Small intestine (tissue), 7 donors: ENCODE results near the gene FLT3LG. TPM values are rescaled to one million over a fixed set of nuclear protein-coding genes. Genes with fewer than 3 reads are reported as not detected.

Experiments used
- DNase-seq, 2 donors: peaks; one replicate each; pipeline versions ENCODE4 v3.0.0 to v3.0.0-alpha.2; 2013
- FAIRE-seq: peaks from 2 replicates; lab custom pipeline; 2012; peaks lifted over from hg19 to GRCh38; lab: Jason Lieb, UNC
- H3K27ac ChIP-seq, 3 donors: one replicate each; pipeline ENCODE4 v1.5.1; 2013; ENCODE audit warnings: low read length in 2 of 3, mild to moderate bottlenecking in 2 of 3, control low read depth in 1 of 3, inconsistent platforms in 1 of 3, low read depth in 1 of 3, moderate library complexity in 1 of 3
- H3K27me3 ChIP-seq, 3 donors: one replicate each; pipeline ENCODE4 v1.6.1; 2013; ENCODE audit warnings: low read length in 3 of 3, inconsistent platforms in 1 of 3; ENCODE audit not compliant: control insufficient read depth in 3 of 3, insufficient read depth in 3 of 3
- H3K36me3 ChIP-seq, 3 donors: one replicate each; pipeline ENCODE4 v1.6.1; 2013; ENCODE audit warnings: low read length in 3 of 3, inconsistent platforms in 1 of 3, low read depth in 1 of 3, mild to moderate bottlenecking in 1 of 3, moderate library complexity in 1 of 3; ENCODE audit not compliant: control insufficient read depth in 3 of 3, insufficient read depth in 2 of 3
- H3K4me1 ChIP-seq, 3 donors: one replicate each; pipeline ENCODE4 v1.6.1; 2013; ENCODE audit warnings: low read length in 2 of 3, inconsistent platforms in 1 of 3, low read depth in 1 of 3, mild to moderate bottlenecking in 1 of 3, moderate library complexity in 1 of 3; ENCODE audit not compliant: control insufficient read depth in 3 of 3, insufficient read depth in 2 of 3
- H3K4me3 ChIP-seq, 3 donors: one replicate each; pipeline ENCODE4 v1.5.1; 2013; ENCODE audit warnings: low read length in 3 of 3, control low read depth in 1 of 3, inconsistent platforms in 1 of 3, low read depth in 1 of 3, mild to moderate bottlenecking in 1 of 3, moderate library complexity in 1 of 3
- H3K9me3 ChIP-seq, 2 donors: one replicate each; pipeline ENCODE4 v1.6.1; 2013; ENCODE audit warnings: low read depth in 1 of 2, low read length in 1 of 2; ENCODE audit not compliant: control insufficient read depth in 2 of 2, insufficient read depth in 1 of 2
- WGBS, 3 donors: extraction: QIAGEN DNeasy Blood & Tissue Kit; methylation state at CpG; one replicate each; pipeline ENCODE4 v1.1.7; 2013; 5-methylcytosine and 5-hydroxymethylcytosine counted together
- polyA plus RNA-seq, 4 donors: library from polyadenylated mRNA; stranded (reverse) in 3 of 4; unstranded in 1 of 4; fragments of 200-250 nt in 3 of 4; fragments of 120-200 nt in 1 of 4; gene quantifications; one replicate each; pipeline versions ENCODE4 v1.2.1 to v1.2.3, GENCODE V29; 2013
- donor health status: healthy with polysubstance abuse.
- donor health status: control.
- donor health status: control.
- donor health status: Bipolar disorder and iron deficiency.
- donor health status: healthy.

Gene FLT3LG
- polyA plus RNA-seq, 4 donors, result 4.9 to 10.0 (median 8.2) TPM

DNA sequence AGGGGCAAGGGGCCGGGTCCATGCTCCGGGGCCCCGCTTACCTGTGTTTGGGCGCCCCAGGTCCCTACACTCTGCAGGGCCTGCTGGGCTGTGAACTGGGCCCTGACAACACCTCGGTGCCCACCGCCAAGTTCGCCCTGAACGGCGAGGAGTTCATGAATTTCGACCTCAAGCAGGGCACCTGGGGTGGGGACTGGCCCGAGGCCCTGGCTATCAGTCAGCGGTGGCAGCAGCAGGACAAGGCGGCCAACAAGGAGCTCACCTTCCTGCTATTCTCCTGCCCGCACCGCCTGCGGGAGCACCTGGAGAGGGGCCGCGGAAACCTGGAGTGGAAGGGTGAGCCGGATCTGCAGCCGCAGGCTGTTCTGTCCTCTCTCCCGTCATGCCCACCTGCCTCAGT, 40.1 kb downstream of the FLT3LG start:
- peaks cover 0 to 44% (median 0%) of the 10 kb centered on the region in 3 donors for H3K36me3 ChIP-seq
- peak in 1 of 2 donors; percentile 56 for DNase-seq
- no peaks in the 10 kb centered on the region for H3K27me3 ChIP-seq
- 32 to 65% (median 35%) methylated on average over 18 to 21 of the region's 21 CpGs for WGBS, 3 donors
- FAIRE-seq, result no peak
- peaks cover 0 to 33% (median 0%) of the 10 kb centered on the region in 3 donors for H3K4me1 ChIP-seq
- no peaks in the 10 kb centered on the region for H3K9me3 ChIP-seq
- peak overlapping the region; percentile 71 to 94 (median 84) for H3K27ac ChIP-seq
- peak overlapping the region; percentile 69 to 97 (median 74) for H3K4me3 ChIP-seq

DNA sequence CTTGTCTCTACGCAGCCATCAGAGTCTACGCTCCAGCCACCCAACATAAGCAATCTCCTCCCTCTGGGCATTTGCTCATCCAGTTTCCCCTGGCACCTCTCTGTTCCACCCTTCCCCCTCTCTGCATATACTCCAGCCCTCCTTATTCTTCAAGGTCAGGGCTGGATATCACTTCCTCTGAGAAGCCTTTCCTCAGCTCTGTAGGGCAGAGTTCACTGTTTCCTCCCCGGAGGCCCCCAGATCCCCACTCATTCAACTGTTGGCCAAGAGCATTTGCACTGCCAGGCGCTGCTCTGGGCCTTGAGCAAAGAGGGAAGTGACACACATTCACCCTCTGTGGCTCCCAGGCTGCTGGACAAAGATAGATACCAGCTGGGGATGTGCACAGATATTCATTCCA, 41.8 kb downstream of the FLT3LG start:
- no peaks in the 10 kb centered on the region for H3K9me3 ChIP-seq
- peaks cover 0 to 33% (median 0%) of the 10 kb centered on the region in 3 donors for H3K4me1 ChIP-seq
- H3K27me3 ChIP-seq, result no peaks in the 10 kb centered on the region
- DNase-seq, result peak; percentile 75 to 92
- peak overlapping the region in 2 of 3 donors; percentile 60 to 94 for H3K27ac ChIP-seq
- H3K36me3 ChIP-seq, result peaks cover 0 to 54% (median 3%) of the 10 kb centered on the region in 3 donors
- WGBS, 3 donors, result 11 to 41% (median 21%) methylated on average over 4 of the region's 4 CpGs
- H3K4me3 ChIP-seq, result peak overlapping the region in 2 of 3 donors; percentile 25 to 74
- FAIRE-seq, result no peak

DNA sequence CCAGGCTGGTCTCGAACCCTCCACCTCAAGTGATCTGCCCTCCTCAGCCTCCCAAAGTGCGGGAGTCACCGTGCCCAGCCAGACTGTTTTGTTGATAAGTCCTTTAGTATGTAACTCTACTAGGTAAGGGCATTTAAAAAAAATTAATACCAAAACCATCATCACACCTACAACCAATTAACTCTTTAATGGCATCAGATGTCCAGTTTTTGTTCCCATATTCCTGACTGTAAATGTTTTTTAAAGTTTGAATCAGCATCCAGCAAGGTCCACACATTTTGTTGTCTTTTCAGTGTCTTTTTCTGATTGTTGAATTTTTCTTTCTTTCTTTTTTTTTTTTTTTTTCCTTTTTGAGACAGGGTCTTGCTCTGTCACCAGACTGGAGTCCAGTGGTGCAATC, 44.0 kb downstream of the FLT3LG start:
- no peak overlapping the region for H3K4me3 ChIP-seq
- H3K36me3 ChIP-seq, result peaks cover 1 to 75% (median 3%) of the 10 kb centered on the region in 3 donors
- H3K27me3 ChIP-seq, result no peaks in the 10 kb centered on the region
- H3K27ac ChIP-seq, result no peak overlapping the region
- no peak for DNase-seq
- peaks cover 0 to 15% (median 0%) of the 10 kb centered on the region in 3 donors for H3K4me1 ChIP-seq
- WGBS, 3 donors, result 90 to 93% (median 91%) methylated on average over 3 of the region's 3 CpGs
- FAIRE-seq, result no peak
- no peaks in the 10 kb centered on the region for H3K9me3 ChIP-seq

DNA sequence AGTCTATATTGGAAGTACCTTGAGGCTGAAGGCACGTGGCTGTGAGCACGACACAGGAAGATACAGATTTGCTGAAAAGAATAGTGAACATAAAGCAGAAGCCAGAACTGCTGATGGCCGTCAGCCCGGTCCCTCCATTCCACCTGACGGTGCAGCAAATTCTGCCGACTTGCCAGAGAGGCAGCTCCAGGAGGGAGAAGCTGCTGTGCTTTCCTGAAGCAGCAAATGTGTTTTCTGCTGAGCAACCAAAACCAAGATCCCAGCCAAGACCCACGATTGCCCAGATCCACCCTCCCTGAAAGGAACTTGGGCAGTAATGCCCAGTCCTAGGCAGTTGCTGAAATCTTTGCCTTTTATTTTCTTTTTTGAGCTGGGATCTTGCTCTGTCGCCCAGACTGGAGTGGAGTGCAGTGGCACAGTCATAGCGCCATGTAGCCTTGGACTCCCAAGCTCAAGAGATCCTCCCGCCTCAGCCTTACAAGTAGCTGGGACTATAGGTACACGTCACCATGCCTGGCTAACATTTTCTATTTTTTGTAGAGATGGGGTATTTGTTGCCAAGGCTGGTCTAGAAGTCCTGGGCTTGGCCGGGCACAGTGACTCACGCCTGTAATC, 46.8 kb downstream of the FLT3LG start:
- Histone ChIP-seq H3K9me3 (no peaks in the 10 kb centered on the region), H3K27me3 (no peaks in the 10 kb centered on the region), H3K4me1 (peaks cover 0 to 9% (median 0%) of the 10 kb centered on the region in 3 donors), H3K4me3 (no peak overlapping the region), H3K27ac (no peak overlapping the region), H3K36me3 (peaks cover 3 to 80% (median 5%) of the 10 kb centered on the region in 3 donors)
- no peak for FAIRE-seq
- 82 to 87% (median 83%) methylated on average over 13 of the region's 13 CpGs for WGBS, 3 donors
- no peak for DNase-seq

DNA sequence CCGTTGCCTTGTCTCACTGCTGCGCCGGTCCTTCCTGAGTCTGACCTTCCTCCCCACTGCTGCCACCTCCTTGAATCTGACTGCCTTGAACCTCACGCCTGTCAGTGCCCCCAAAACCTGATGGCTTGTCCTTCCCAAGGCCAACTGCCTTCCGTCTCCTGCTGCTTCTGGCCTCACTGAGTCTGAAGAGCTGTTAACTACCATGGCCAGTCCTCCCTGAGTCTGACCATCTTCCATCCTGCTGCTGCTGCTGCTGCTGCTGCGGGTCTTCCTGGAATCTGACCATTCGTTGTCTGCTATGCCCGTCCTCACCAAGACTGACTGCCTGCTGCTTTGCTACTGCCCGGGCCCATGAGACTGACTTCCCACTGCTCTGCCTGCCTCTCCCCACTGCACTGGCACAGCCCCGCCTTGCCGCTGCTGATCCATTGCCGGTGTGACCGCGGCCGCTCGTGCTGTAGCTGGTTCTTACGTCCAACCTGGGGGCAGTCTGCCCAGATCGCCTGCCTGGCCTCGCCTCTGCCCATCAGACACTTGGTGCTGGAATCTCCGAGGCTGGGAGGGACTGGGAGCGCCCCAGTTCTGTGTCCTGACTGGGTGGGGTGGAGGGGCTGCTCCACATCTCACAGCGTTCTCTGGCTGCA, 50.9 kb downstream of the FLT3LG start:
- DNase-seq (no peak), FAIRE-seq (no peak)
- Histone ChIP-seq H3K27ac (no peak overlapping the region), H3K4me3 (no peak overlapping the region), H3K36me3 (peaks cover 2 to 93% (median 7%) of the 10 kb centered on the region in 3 donors), H3K9me3 (no peaks in the 10 kb centered on the region), H3K27me3 (no peaks in the 10 kb centered on the region), H3K4me1 (peaks cover 0 to 15% (median 4%) of the 10 kb centered on the region in 3 donors)
- WGBS, 3 donors, result 83 to 86% (median 83%) methylated on average over 22 of the region's 22 CpGs

DNA sequence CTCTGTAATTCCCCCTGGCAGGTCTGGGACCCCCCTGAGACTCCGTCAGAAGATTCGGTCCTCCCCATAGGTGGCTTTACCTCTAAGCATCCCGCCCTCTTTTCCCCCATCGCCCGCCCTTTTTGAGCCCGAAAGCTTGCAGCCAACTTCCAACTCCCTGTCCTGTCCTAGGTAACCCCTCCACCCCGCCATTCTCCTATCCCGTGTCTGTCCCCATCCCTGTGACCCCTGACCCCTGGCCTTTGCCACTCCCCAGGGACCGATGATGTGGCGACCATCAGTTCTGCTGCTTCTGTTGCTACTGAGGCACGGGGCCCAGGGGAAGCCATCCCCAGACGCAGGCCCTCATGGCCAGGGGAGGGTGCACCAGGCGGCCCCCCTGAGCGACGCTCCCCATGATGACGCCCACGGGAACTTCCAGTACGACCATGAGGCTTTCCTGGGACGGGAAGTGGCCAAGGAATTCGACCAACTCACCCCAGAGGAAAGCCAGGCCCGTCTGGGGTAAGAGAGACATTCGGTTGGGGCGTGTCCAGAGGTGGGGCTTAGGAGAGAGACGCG, 54.3 kb downstream of the FLT3LG start:
- Histone ChIP-seq H3K4me1 (peaks cover 0 to 22% (median 6%) of the 10 kb centered on the region in 3 donors), H3K36me3 (peaks cover 2 to 90% (median 5%) of the 10 kb centered on the region in 3 donors), H3K27me3 (no peaks in the 10 kb centered on the region), H3K27ac (peak overlapping the region in 1 of 3 donors; percentile 15), H3K9me3 (no peaks in the 10 kb centered on the region), H3K4me3 (peak overlapping the region in 2 of 3 donors; percentile 34 to 43)
- no peak for FAIRE-seq
- WGBS, 3 donors, result 55 to 76% (median 69%) methylated on average over 25 of the region's 25 CpGs
- DNase-seq, result no peak

DNA sequence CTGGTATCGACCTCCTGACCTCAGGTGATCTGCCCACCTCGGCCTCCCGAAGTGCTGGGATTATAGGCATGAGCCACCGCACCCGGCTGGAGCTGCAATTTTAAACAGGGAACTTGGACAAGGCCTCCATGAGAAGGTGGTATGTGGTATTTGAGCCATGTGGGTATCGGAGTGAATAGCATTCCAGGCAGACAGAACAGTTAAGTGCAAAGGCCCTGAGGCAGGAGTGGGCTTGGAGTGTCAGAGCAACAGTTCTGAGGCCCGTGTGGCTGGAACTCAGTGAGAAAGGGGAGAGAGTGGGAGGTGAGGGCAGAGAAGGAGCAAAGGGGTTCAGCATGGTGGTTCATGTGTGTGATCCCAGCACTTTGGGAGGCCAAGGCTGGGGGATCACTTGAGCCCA, 56.7 kb downstream of the FLT3LG start:
- Histone ChIP-seq H3K4me1 (peaks cover 0 to 37% (median 6%) of the 10 kb centered on the region in 3 donors), H3K9me3 (no peaks in the 10 kb centered on the region), H3K27me3 (no peaks in the 10 kb centered on the region), H3K36me3 (peaks cover 2 to 85% (median 13%) of the 10 kb centered on the region in 3 donors), H3K4me3 (no peak overlapping the region), H3K27ac (no peak overlapping the region)
- FAIRE-seq, result no peak
- WGBS, 3 donors, result 93 to 95% (median 94%) methylated on average over 7 of the region's 7 CpGs
- no peak for DNase-seq
